Activated T-cell treated with anti-CD3 and anti-CD28 coated beads, Interleukin-2, amount 50 U/mL, for 4 hours (primary cell): ENCODE results near the gene TMEM238. TPM values are rescaled to one million over a fixed set of nuclear protein-coding genes. Genes with fewer than 3 reads are reported as not detected.
A peak's percentile ranks its signal among the peaks of the same experiment; 100 is the strongest.
"Not testable (repeated sequence)": the region's sequence is repeated elsewhere in the genome, so short reads cannot be mapped to it uniquely, and the experiment has no call there.

Experiments used
- ATAC-seq, 2 donors: fragments of 200-7000 bp; cut with Tn5 transposase; one replicate each; pipeline ENCODE4 v1.10.0; 2021
- DNase-seq: peaks from one replicate; pipeline ENCODE4 v3.0.0-alpha.2; 2020
- H3K27me3 Mint-ChIP-seq: one replicate; pipeline ENCODE4 v1.8.0; 2021; ENCODE audit warnings: low read depth, mixed read lengths
- H3K36me3 Mint-ChIP-seq: one replicate; pipeline ENCODE4 v1.8.0; 2022; ENCODE audit warnings: mixed read lengths; ENCODE audit not compliant: insufficient read depth
- H3K4me1 Mint-ChIP-seq: one replicate; pipeline ENCODE4 v1.8.0; 2021; ENCODE audit warnings: low read depth, mixed read lengths
- H3K4me3 Mint-ChIP-seq: one replicate; pipeline ENCODE4 v1.8.0; 2021; ENCODE audit warnings: mild to moderate bottlenecking, moderate library complexity, mixed read lengths
- H3K9me3 Mint-ChIP-seq: one replicate; pipeline ENCODE4 v1.8.0; 2021; ENCODE audit warnings: mixed read lengths
- total RNA-seq, 3 donors: library from RNA; stranded (reverse); gene quantifications; one replicate each; pipeline ENCODE4 v1.2.1, GENCODE V29; 2021

Gene TMEM238
- 1 to 10 TPM; 6.1 to 8.8 (median 8.4) TPM for total RNA-seq

- peaks cover 52% of the 10 kb centered on the region for H3K4me1 Mint-ChIP-seq
- ATAC-seq (peak; percentile 6 to 24), DNase-seq (no peak)
- peaks cover 24% of the 10 kb centered on the region for H3K36me3 Mint-ChIP-seq
- H3K27me3 Mint-ChIP-seq: no peaks in the 10 kb centered on the region
- peak within 1 kb of the TSS; percentile 100 for H3K4me3 Mint-ChIP-seq
- no peaks in the 10 kb centered on the region for H3K9me3 Mint-ChIP-seq
Measured at GRCh38 chr19:55384131-55384919, at the start of gene TMEM238. TSS of gene TMEM238 (minus strand) at chr19:55384292. CDS start at chr19:55384259, 33 bp downstream.

- no peaks in the 10 kb centered on the region for H3K36me3 Mint-ChIP-seq
- ATAC-seq: no peak
- H3K4me3 Mint-ChIP-seq: no peak overlapping the region
- no peaks in the 10 kb centered on the region for H3K9me3 Mint-ChIP-seq
- H3K4me1 Mint-ChIP-seq: no peaks in the 10 kb centered on the region
- DNase-seq: no peak
- H3K27me3 Mint-ChIP-seq: peaks cover 53% of the 10 kb centered on the region
Measured at GRCh38 chr19:55433292-55433691, 49.2 kb upstream of the TMEM238 start.

DNA sequence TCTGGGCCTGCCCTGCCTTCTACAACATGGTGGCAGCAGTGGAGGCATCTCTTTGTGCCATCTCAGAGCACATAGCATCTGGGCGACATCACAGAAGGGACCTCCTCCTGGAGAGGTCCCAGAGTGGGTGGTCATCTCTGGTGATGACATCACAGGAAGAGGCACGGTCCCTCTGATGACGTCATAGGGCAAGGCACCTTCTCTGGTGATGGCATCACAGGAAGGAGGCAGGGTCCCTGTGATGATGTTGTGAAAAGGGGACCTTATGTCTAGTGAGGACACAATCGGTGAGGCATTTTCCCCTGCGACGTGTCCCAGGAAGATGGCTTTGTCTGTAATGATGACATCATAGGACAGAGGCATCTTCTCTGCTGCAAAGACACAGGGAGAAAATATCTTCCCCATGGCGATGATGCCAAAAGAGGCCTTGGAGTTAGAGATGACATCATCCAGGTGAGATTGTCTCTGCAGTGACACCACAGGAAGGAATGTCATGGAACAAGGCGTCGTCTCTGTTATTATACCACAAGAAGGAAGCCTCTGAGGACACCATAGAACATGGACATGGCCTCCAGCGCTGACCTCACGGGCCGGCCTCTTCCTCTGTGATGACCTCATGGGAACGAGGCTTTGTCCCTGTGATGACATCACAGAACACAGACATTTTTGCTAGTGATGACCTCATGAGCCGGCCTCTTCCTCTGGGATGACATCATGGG, 48.3 kb upstream of the TMEM238 start:
- peaks cover 50% of the 10 kb centered on the region for H3K27me3 Mint-ChIP-seq
- no peaks in the 10 kb centered on the region for H3K36me3 Mint-ChIP-seq
- no peaks in the 10 kb centered on the region for H3K9me3 Mint-ChIP-seq
- no peak overlapping the region for H3K4me3 Mint-ChIP-seq
- no peaks in the 10 kb centered on the region for H3K4me1 Mint-ChIP-seq
- ATAC-seq (no peak), DNase-seq (no peak)

DNA sequence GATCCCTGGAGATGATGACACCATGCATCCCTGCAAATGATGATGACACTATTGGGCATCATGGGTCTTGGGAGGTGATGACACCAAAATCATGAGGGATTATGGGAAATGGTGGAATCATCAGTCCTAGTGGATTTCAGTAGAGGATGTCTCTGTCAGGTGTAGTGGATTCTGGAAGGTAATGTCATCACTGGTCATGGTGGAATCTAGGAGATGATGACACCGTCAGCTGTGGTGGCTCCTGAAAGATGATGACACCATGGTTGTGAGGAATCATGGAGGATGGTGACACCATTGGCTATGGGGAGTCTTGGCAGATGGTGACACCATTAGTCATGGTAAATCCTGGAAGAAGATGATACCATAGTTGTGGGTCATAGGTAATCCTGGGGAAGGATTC, 47.1 kb upstream of the TMEM238 start:
- no peaks in the 10 kb centered on the region for H3K4me1 Mint-ChIP-seq
- no peaks in the 10 kb centered on the region for H3K36me3 Mint-ChIP-seq
- H3K9me3 Mint-ChIP-seq: no peaks in the 10 kb centered on the region
- H3K27me3 Mint-ChIP-seq: peaks cover 40% of the 10 kb centered on the region
- H3K4me3 Mint-ChIP-seq: no peak overlapping the region
- ATAC-seq: no peak
- no peak for DNase-seq

- peaks cover 10% of the 10 kb centered on the region for H3K4me1 Mint-ChIP-seq
- DNase-seq: no peak
- no peaks in the 10 kb centered on the region for H3K36me3 Mint-ChIP-seq
- H3K4me3 Mint-ChIP-seq: no peak overlapping the region
- no peaks in the 10 kb centered on the region for H3K9me3 Mint-ChIP-seq
- no peak for ATAC-seq
- peaks cover 28% of the 10 kb centered on the region for H3K27me3 Mint-ChIP-seq
Measured at GRCh38 chr19:55426042-55426441, 42.0 kb upstream of the TMEM238 start.

DNA sequence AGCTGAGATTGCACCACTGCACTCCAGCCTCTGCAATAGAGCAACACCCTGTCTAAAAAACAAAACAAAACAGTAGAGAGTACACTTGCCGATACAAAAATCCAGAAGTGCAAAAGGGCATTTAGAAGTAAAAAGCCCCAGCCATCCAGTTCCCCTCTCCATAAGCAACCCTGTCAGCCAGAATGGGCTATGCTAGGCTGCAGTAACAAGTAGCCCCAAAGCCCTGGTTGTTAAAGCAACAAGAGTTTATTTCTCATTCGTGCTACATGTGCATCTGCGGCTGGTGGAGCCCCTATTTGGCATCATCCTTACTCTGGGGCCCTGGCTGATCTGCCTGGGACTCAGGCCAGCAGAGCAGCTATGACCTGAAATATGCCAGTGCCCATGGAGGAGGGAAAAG, 40.4 kb upstream of the TMEM238 start:
- Mint-ChIP-seq H3K4me3 (no peak overlapping the region), H3K4me1 (peaks cover 21% of the 10 kb centered on the region), H3K27me3 (peaks cover 17% of the 10 kb centered on the region), H3K36me3 (no peaks in the 10 kb centered on the region), H3K9me3 (no peaks in the 10 kb centered on the region)
- DNase-seq (no peak), ATAC-seq (no peak)

DNA sequence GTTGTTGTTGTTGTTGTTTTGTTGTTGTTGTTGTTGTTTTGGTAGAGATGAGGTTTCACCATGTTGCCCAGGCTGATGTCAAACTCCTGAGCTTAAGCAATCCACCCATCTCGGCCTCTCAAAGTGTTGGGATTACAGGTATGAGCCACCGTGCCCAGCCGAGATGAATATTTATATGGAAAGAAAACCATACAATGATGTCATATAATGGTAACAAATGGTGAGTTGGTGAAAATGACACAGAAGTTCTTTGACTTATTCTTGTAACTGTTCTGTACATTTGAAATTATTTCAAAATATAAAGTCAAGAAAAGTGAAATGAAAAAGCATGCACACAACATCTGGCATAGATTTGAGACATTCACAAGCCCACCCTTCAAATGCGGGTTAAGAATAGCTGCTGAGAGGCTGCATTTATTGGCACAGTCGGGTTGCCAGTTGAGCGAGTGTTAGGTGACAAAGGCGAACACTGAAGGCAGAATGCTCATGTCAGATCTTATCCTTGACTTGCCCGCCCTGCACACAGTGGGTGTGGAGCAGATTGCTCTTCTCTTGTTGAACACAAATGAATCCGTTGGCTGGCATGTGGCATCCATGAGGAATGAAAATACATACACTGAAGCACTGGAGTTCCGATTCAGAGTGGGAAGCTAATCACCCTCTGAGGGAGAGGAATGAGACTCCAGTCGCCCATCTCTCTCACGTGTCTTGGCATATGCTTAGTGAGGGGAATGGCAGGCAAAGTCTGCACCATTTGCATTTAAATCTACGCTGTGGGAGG, 39.3 kb upstream of the TMEM238 start:
- H3K4me1 Mint-ChIP-seq: peaks cover 23% of the 10 kb centered on the region
- H3K36me3 Mint-ChIP-seq: no peaks in the 10 kb centered on the region
- H3K27me3 Mint-ChIP-seq: peaks cover 9% of the 10 kb centered on the region
- ATAC-seq: no peak
- no peak overlapping the region for H3K4me3 Mint-ChIP-seq
- DNase-seq: no peak
- no peaks in the 10 kb centered on the region for H3K9me3 Mint-ChIP-seq

DNA sequence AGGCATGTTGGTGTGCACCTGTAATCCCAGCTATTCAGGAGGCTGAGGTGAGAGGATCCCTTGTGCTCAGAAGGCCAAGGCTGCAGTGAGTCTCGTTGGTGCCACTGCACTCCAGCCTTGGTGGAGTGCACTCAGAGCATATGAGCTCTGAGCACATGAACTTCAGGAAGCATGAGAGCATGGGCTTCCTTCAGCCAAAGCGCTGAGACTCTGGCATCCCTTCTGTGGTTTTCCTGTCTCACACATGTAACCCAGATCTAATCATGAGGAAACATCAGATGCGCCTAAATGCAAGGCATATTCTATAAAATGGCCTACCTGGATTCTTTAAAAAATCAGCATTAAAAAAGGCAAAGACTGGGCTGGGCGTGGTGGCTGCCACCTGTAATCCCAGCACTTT, 37.2 kb upstream of the TMEM238 start:
- peaks cover 28% of the 10 kb centered on the region for H3K4me1 Mint-ChIP-seq
- peak in 1 of 2 donors; percentile 23 for ATAC-seq
- not testable (repeated sequence) for H3K9me3 Mint-ChIP-seq, DNase-seq, H3K4me3 Mint-ChIP-seq, H3K27me3 Mint-ChIP-seq, H3K36me3 Mint-ChIP-seq

DNA sequence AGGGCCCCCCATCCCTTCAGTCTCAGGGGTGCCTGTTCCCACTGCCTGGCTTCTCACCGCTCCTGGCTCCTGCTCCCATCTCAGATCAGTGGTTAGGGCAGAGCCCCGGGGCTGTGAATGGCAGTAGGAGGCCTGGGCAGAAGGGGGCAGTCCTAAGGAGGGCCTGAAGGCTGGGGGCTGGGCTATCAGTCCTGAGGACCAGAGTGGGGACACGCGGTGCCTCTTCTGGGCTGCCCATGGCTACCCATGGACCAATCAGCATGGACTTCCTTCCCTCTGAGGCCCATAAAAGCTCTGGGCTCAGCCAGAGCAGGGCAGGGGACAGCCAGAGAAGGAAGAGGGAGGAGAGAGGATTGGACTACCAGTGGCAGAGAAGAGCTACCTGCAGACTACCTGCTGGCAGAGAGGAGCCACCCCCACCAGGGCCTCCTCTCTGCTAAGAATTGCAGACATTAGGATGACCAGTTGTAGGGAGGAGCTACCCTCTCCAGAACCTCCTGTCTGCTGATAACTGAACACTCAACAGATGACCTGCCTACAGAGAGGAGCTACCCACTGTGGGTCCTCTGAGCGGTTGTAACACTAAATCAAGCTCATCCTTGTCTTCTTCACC, 35.6 kb upstream of the TMEM238 start:
- peaks cover 28% of the 10 kb centered on the region for H3K4me1 Mint-ChIP-seq
- H3K27me3 Mint-ChIP-seq: peaks cover 3% of the 10 kb centered on the region
- H3K9me3 Mint-ChIP-seq: no peaks in the 10 kb centered on the region
- H3K36me3 Mint-ChIP-seq: no peaks in the 10 kb centered on the region
- H3K4me3 Mint-ChIP-seq: no peak overlapping the region
- ATAC-seq (no peak), DNase-seq (no peak)

DNA sequence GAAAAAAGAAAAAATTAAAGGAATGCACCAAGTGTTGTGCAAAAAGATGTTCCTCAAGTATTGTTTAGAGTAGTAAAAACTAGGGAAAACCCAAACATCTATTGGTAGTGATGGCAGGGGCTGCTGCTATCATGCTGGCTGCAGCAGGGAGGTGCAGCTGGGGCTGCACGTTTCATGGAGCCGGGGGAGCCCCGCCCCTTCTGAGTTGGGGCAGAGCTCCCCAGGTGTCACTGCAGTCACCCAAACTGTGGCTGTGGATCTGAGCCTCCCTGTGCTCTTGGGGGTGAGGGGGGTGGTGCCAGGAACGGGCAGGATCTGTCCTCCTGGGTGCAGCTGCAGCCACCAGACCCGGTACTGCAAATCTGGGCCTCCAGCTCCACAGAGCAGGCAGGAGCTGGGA, 35.0 kb upstream of the TMEM238 start:
- no peaks in the 10 kb centered on the region for H3K36me3 Mint-ChIP-seq
- H3K9me3 Mint-ChIP-seq: no peaks in the 10 kb centered on the region
- no peak overlapping the region for H3K4me3 Mint-ChIP-seq
- ATAC-seq (no peak), DNase-seq (no peak)
- H3K27me3 Mint-ChIP-seq: no peaks in the 10 kb centered on the region
- peaks cover 28% of the 10 kb centered on the region for H3K4me1 Mint-ChIP-seq

DNA sequence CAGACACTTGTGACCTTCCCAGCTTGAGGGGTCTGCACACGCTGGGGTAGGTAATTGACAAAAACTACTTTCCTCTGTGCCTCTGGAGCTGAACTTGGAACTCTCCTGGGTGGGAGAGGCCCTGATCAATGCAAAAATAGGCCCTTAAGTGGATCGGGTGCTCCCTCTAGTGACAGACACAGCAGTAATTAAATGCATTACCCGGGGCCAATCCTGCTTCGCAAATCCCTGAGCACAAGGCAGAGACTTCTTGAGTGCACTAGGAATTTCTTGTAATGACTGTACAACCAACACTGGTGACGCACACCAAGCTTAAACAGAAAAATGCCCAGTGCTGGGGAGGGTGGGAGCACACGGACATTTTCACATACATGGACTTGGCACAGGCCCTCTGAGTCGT, 34.1 kb upstream of the TMEM238 start:
- Mint-ChIP-seq H3K4me1 (peaks cover 26% of the 10 kb centered on the region), H3K27me3 (no peaks in the 10 kb centered on the region), H3K36me3 (no peaks in the 10 kb centered on the region), H3K9me3 (no peaks in the 10 kb centered on the region), H3K4me3 (no peak overlapping the region)
- peak; percentile 52 for DNase-seq
- ATAC-seq: peak; percentile 72 to 77

- H3K4me3 Mint-ChIP-seq: no peak overlapping the region
- no peaks in the 10 kb centered on the region for H3K9me3 Mint-ChIP-seq
- peaks cover 14% of the 10 kb centered on the region for H3K36me3 Mint-ChIP-seq
- no peak for ATAC-seq
- no peak for DNase-seq
- H3K4me1 Mint-ChIP-seq: peaks cover 18% of the 10 kb centered on the region
- no peaks in the 10 kb centered on the region for H3K27me3 Mint-ChIP-seq
Measured at GRCh38 chr19:55410168-55410567, 26.1 kb upstream of the TMEM238 start.

DNA sequence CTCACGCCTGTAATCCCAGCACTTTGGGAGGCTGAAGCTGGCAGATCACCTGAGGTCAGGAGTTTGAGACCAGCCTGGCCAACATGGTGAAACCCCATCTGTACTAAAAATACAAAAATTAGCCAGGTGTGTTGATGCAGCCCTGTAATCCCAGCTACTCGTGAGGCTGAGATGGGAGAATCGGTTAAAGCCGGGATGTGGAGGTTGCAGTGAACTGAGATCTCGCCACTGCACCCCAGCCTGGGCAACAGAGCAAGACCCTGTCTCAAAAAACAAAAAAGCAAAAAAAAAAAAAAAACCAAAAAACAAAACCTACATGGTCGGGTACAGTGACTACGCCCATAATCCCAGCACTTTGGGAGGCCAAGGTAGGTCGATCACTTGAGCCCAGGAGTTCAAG, 25.1 kb upstream of the TMEM238 start:
- H3K27me3 Mint-ChIP-seq, DNase-seq, ATAC-seq, H3K4me3 Mint-ChIP-seq, H3K9me3 Mint-ChIP-seq: not testable (repeated sequence)
- Mint-ChIP-seq H3K4me1 (peaks cover 18% of the 10 kb centered on the region), H3K36me3 (peaks cover 16% of the 10 kb centered on the region)

GRCh38 chr19:55408533-55408872, 24.4 kb upstream of the TMEM238 start:
- peaks cover 19% of the 10 kb centered on the region for H3K36me3 Mint-ChIP-seq
- no peaks in the 10 kb centered on the region for H3K27me3 Mint-ChIP-seq
- DNase-seq (no peak), ATAC-seq (no peak)
- peak overlapping the region; percentile 92 for H3K4me3 Mint-ChIP-seq
- H3K4me1 Mint-ChIP-seq: peaks cover 18% of the 10 kb centered on the region
- no peaks in the 10 kb centered on the region for H3K9me3 Mint-ChIP-seq
